ENCODE data around the gene MAGI3.
"Not testable (repeated sequence)": the region's sequence is repeated elsewhere in the genome, so short reads cannot be mapped to it uniquely, and the experiment has no call there.

Gene MAGI3

GRCh38 chr1:113565621-113566020 lies 175.3 kb downstream of the MAGI3 start:
- Histone ChIP-seq H3K36me3 (ENCODE audit: control insufficient read depth, insufficient read depth, low read length) (no peaks in the 10 kb centered on the region), H3K9me3 (ENCODE audit: control insufficient read depth, insufficient read depth, low read length) (no peaks in the 10 kb centered on the region), H3K4me3 (ENCODE audit: low read depth, low read length) (no peak overlapping the region), H3K27me3 (ENCODE audit: control insufficient read depth, insufficient read depth, low read length) (no peaks in the 10 kb centered on the region), H3K9ac (ENCODE audit: low read depth, low read length) (no peak overlapping the region), H3K4me1 (ENCODE audit: control insufficient read depth, insufficient read depth, low read length) (no peaks in the 10 kb centered on the region)

- Histone ChIP-seq H3K9ac (ENCODE audit: low read depth, low read length) (no peak overlapping the region), H3K4me1 (ENCODE audit: control insufficient read depth, insufficient read depth, low read length) (no peaks in the 10 kb centered on the region), H3K36me3 (ENCODE audit: control insufficient read depth, insufficient read depth, low read length) (no peaks in the 10 kb centered on the region), H3K9me3 (ENCODE audit: control insufficient read depth, insufficient read depth, low read length) (no peaks in the 10 kb centered on the region), H3K27me3 (ENCODE audit: control insufficient read depth, insufficient read depth, low read length) (no peaks in the 10 kb centered on the region), H3K4me3 (ENCODE audit: low read depth, low read length) (no peak overlapping the region)
Observed at GRCh38 chr1:113567427-113567826, 177.1 kb downstream of the MAGI3 start.

- H3K4me3 ChIP-seq (ENCODE audit: low read depth, low read length); H3K9ac ChIP-seq (ENCODE audit: low read depth, low read length); H3K9me3 ChIP-seq (ENCODE audit: control insufficient read depth, insufficient read depth, low read length); H3K4me1 ChIP-seq (ENCODE audit: control insufficient read depth, insufficient read depth, low read length); H3K27me3 ChIP-seq (ENCODE audit: control insufficient read depth, insufficient read depth, low read length); H3K36me3 ChIP-seq (ENCODE audit: control insufficient read depth, insufficient read depth, low read length): not testable (repeated sequence)
Observed at GRCh38 chr1:113575744-113576260, 185.5 kb downstream of the MAGI3 start.

GRCh38 chr1:113576271-113576670 lies 186.0 kb downstream of the MAGI3 start:
- Histone ChIP-seq H3K27me3 (ENCODE audit: control insufficient read depth, insufficient read depth, low read length) (no peaks in the 10 kb centered on the region), H3K36me3 (ENCODE audit: control insufficient read depth, insufficient read depth, low read length) (no peaks in the 10 kb centered on the region), H3K4me1 (ENCODE audit: control insufficient read depth, insufficient read depth, low read length) (no peaks in the 10 kb centered on the region), H3K9ac (ENCODE audit: low read depth, low read length) (no peak overlapping the region), H3K9me3 (ENCODE audit: control insufficient read depth, insufficient read depth, low read length) (no peaks in the 10 kb centered on the region), H3K4me3 (ENCODE audit: low read depth, low read length) (no peak overlapping the region)

- Histone ChIP-seq H3K4me1 (ENCODE audit: control insufficient read depth, insufficient read depth, low read length) (no peaks in the 10 kb centered on the region), H3K9me3 (ENCODE audit: control insufficient read depth, insufficient read depth, low read length) (no peaks in the 10 kb centered on the region), H3K4me3 (ENCODE audit: low read depth, low read length) (no peak overlapping the region), H3K36me3 (ENCODE audit: control insufficient read depth, insufficient read depth, low read length) (no peaks in the 10 kb centered on the region), H3K9ac (ENCODE audit: low read depth, low read length) (no peak overlapping the region), H3K27me3 (ENCODE audit: control insufficient read depth, insufficient read depth, low read length) (no peaks in the 10 kb centered on the region)
Observed at GRCh38 chr1:113579256-113580018, 189.1 kb downstream of the MAGI3 start.

GRCh38 chr1:113581323-113581722 lies 191.0 kb downstream of the MAGI3 start:
- no peak overlapping the region for H3K4me3 ChIP-seq (ENCODE audit: low read depth, low read length)
- H3K36me3 ChIP-seq (ENCODE audit: control insufficient read depth, insufficient read depth, low read length): no peaks in the 10 kb centered on the region
- H3K9ac ChIP-seq (ENCODE audit: low read depth, low read length): no peak overlapping the region
- H3K9me3 ChIP-seq (ENCODE audit: control insufficient read depth, insufficient read depth, low read length): no peaks in the 10 kb centered on the region
- no peaks in the 10 kb centered on the region for H3K27me3 ChIP-seq (ENCODE audit: control insufficient read depth, insufficient read depth, low read length)
- H3K4me1 ChIP-seq (ENCODE audit: control insufficient read depth, insufficient read depth, low read length): no peaks in the 10 kb centered on the region

GRCh38 chr1:113582084-113582483 lies 191.8 kb downstream of the MAGI3 start:
- H3K4me1 ChIP-seq (ENCODE audit: control insufficient read depth, insufficient read depth, low read length): no peaks in the 10 kb centered on the region
- no peaks in the 10 kb centered on the region for H3K9me3 ChIP-seq (ENCODE audit: control insufficient read depth, insufficient read depth, low read length)
- no peaks in the 10 kb centered on the region for H3K27me3 ChIP-seq (ENCODE audit: control insufficient read depth, insufficient read depth, low read length)
- no peak overlapping the region for H3K4me3 ChIP-seq (ENCODE audit: low read depth, low read length)
- H3K36me3 ChIP-seq (ENCODE audit: control insufficient read depth, insufficient read depth, low read length): no peaks in the 10 kb centered on the region
- H3K9ac ChIP-seq (ENCODE audit: low read depth, low read length): no peak overlapping the region

- H3K4me1 ChIP-seq (ENCODE audit: control insufficient read depth, insufficient read depth, low read length): no peaks in the 10 kb centered on the region
- H3K4me3 ChIP-seq (ENCODE audit: low read depth, low read length): no peak overlapping the region
- no peaks in the 10 kb centered on the region for H3K9me3 ChIP-seq (ENCODE audit: control insufficient read depth, insufficient read depth, low read length)
- no peak overlapping the region for H3K9ac ChIP-seq (ENCODE audit: low read depth, low read length)
- H3K36me3 ChIP-seq (ENCODE audit: control insufficient read depth, insufficient read depth, low read length): no peaks in the 10 kb centered on the region
- no peaks in the 10 kb centered on the region for H3K27me3 ChIP-seq (ENCODE audit: control insufficient read depth, insufficient read depth, low read length)
Observed at GRCh38 chr1:113587475-113587874, 197.2 kb downstream of the MAGI3 start.

GRCh38 chr1:113592230-113592629 lies 201.9 kb downstream of the MAGI3 start:
- Histone ChIP-seq H3K36me3 (ENCODE audit: control insufficient read depth, insufficient read depth, low read length) (no peaks in the 10 kb centered on the region), H3K9ac (ENCODE audit: low read depth, low read length) (no peak overlapping the region), H3K4me1 (ENCODE audit: control insufficient read depth, insufficient read depth, low read length) (no peaks in the 10 kb centered on the region), H3K27me3 (ENCODE audit: control insufficient read depth, insufficient read depth, low read length) (no peaks in the 10 kb centered on the region), H3K9me3 (ENCODE audit: control insufficient read depth, insufficient read depth, low read length) (no peaks in the 10 kb centered on the region), H3K4me3 (ENCODE audit: low read depth, low read length) (no peak overlapping the region)

GRCh38 chr1:113593550-113594297 lies 203.4 kb downstream of the MAGI3 start:
- Histone ChIP-seq H3K9ac (ENCODE audit: low read depth, low read length) (no peak overlapping the region), H3K36me3 (ENCODE audit: control insufficient read depth, insufficient read depth, low read length) (no peaks in the 10 kb centered on the region), H3K4me1 (ENCODE audit: control insufficient read depth, insufficient read depth, low read length) (no peaks in the 10 kb centered on the region), H3K27me3 (ENCODE audit: control insufficient read depth, insufficient read depth, low read length) (no peaks in the 10 kb centered on the region), H3K4me3 (ENCODE audit: low read depth, low read length) (no peak overlapping the region), H3K9me3 (ENCODE audit: control insufficient read depth, insufficient read depth, low read length) (no peaks in the 10 kb centered on the region)

GRCh38 chr1:113604466-113604865 lies 214.2 kb downstream of the MAGI3 start:
- H3K4me3 ChIP-seq (ENCODE audit: low read depth, low read length); H3K4me1 ChIP-seq (ENCODE audit: control insufficient read depth, insufficient read depth, low read length); H3K9ac ChIP-seq (ENCODE audit: low read depth, low read length); H3K9me3 ChIP-seq (ENCODE audit: control insufficient read depth, insufficient read depth, low read length); H3K27me3 ChIP-seq (ENCODE audit: control insufficient read depth, insufficient read depth, low read length); H3K36me3 ChIP-seq (ENCODE audit: control insufficient read depth, insufficient read depth, low read length): not testable (repeated sequence)

- no peak overlapping the region for H3K9ac ChIP-seq (ENCODE audit: low read depth, low read length)
- H3K27me3 ChIP-seq (ENCODE audit: control insufficient read depth, insufficient read depth, low read length): no peaks in the 10 kb centered on the region
- no peak overlapping the region for H3K4me3 ChIP-seq (ENCODE audit: low read depth, low read length)
- H3K4me1 ChIP-seq (ENCODE audit: control insufficient read depth, insufficient read depth, low read length): no peaks in the 10 kb centered on the region
- no peaks in the 10 kb centered on the region for H3K9me3 ChIP-seq (ENCODE audit: control insufficient read depth, insufficient read depth, low read length)
- no peaks in the 10 kb centered on the region for H3K36me3 ChIP-seq (ENCODE audit: control insufficient read depth, insufficient read depth, low read length)
Observed at GRCh38 chr1:113605146-113605545, 214.8 kb downstream of the MAGI3 start.

All from iPS-15b (cell line).